CD4-positive, alpha-beta T cell (primary cell): ENCODE results near the gene OR10P1. TPM values are rescaled to one million over a fixed set of nuclear protein-coding genes. Genes with fewer than 3 reads are reported as not detected.
A peak's percentile ranks its signal among the peaks of the same experiment; 100 is the strongest.

Source experiments
- ATAC-seq: fragments of 200-7000 bp; cut with Tn5 transposase; one replicate; pipeline ENCODE4 v1.10.0; 2022; ENCODE audit warnings: mild to moderate bottlenecking; ENCODE audit not compliant: poor library complexity
- CTCF ChIA-PET: fragments of 350-600 bp; sonication (Branson Sonifier 250); formaldehyde crosslinking; loops from one replicate; lab custom pipeline; 2021; ENCODE audit warnings: antibody characterized with exemption, inconsistent platforms; lab: Charles Lee
- POLR2A ChIA-PET: fragments of 350-600 bp; sonication (Branson Sonifier 250); formaldehyde crosslinking; loops from one replicate; lab custom pipeline; 2021; ENCODE audit warnings: antibody characterized with exemption, inconsistent platforms; lab: Charles Lee
- DNase-seq, 14 experiments: peaks; one replicate each; pipeline ENCODE4 v3.0.0-alpha.2; 2013 to 2020; ENCODE audit warnings: mixed read lengths in 2 of 14
- H3K27ac ChIP-seq, 2 donors: one replicate each; pipeline versions ENCODE4 v1.5.1 to v1.7.0; 2013; ENCODE audit warnings: low read length in 2 of 2, low read depth in 1 of 2, mild to moderate bottlenecking in 1 of 2
- H3K27me3 ChIP-seq, 2 experiments: 1 replicate in 1 of 2; 2 replicates in 1 of 2; pipeline versions ENCODE4 v1.6.1 to v1.7.0; 2013; ENCODE audit warnings: low read length in 2 of 2, control low read depth in 1 of 2, mild to moderate bottlenecking in 1 of 2, moderate library complexity in 1 of 2; ENCODE audit not compliant: insufficient read depth in 2 of 2, control insufficient read depth in 1 of 2
- H3K36me3 ChIP-seq: one replicate; pipeline ENCODE4 v1.6.1; 2013; ENCODE audit warnings: low read length, control low read depth; ENCODE audit not compliant: insufficient read depth
- H3K4me1 ChIP-seq: one replicate; pipeline ENCODE4 v1.6.1; 2013; ENCODE audit warnings: low read length, control low read depth; ENCODE audit not compliant: insufficient read depth
- H3K4me3 ChIP-seq: one replicate; pipeline ENCODE4 v1.5.1; 2013; ENCODE audit warnings: mild to moderate bottlenecking, low read length, moderate library complexity
- H3K9me3 ChIP-seq, 2 experiments: 1 replicate in 1 of 2; 2 replicates in 1 of 2; pipeline versions ENCODE4 v1.6.1 to v1.7.0; 2013; ENCODE audit warnings: low read length in 2 of 2, mild to moderate bottlenecking in 2 of 2, control low read depth in 1 of 2, moderate library complexity in 1 of 2; ENCODE audit not compliant: control insufficient read depth in 1 of 2, insufficient read depth in 1 of 2
- H3K27ac Mint-ChIP-seq: one replicate; pipeline ENCODE4 v1.8.0; 2020; ENCODE audit warnings: mixed read lengths
- H3K27me3 Mint-ChIP-seq: one replicate; pipeline ENCODE4 v1.8.0; 2021; ENCODE audit warnings: mixed read lengths
- H3K36me3 Mint-ChIP-seq: one replicate; pipeline ENCODE4 v1.8.0; 2021; ENCODE audit warnings: low read depth, mixed read lengths
- H3K4me1 Mint-ChIP-seq: one replicate; pipeline ENCODE4 v1.8.0; 2021; ENCODE audit warnings: low read depth, mixed read lengths
- H3K4me3 Mint-ChIP-seq: one replicate; pipeline ENCODE4 v1.8.0; 2020; ENCODE audit warnings: mild to moderate bottlenecking, mixed read lengths
- H3K9me3 Mint-ChIP-seq: one replicate; pipeline ENCODE4 v1.8.0; 2020; ENCODE audit warnings: mixed read lengths
- CTCF ChIP-seq: fragments of 200-600 bp; IDR thresholded peaks from one replicate; pipeline ENCODE4 v1.8.0; 2022; ENCODE audit warnings: antibody characterized with exemption, mild to moderate bottlenecking
- intact Hi-C, 2 experiments: fragments of 100-400 bp; cut with DNase I in 1 of 2; cut with micrococcal nuclease in 1 of 2; formaldehyde crosslinking; loops; one replicate each; pipeline versions ENCODE4 v1.15.1 to v1.9.0; 2023 to 2025; cut with DNase I, micrococcal nuclease
- total RNA-seq, 174 experiments: library from RNA in 2 of 174; stranded (reverse) in 2 of 174; gene quantifications; one replicate each; pipeline ENCODE4 v1.2.3 and lab custom pipeline; 2021 to 2026

The OR10P1 gene
- total RNA-seq, 2 experiments from 2014 or later = not detected

- Histone ChIP-seq H3K4me1 (peaks cover 15% of the 10 kb centered on the region), H3K27ac (no peak overlapping the region), H3K36me3 (no peaks in the 10 kb centered on the region), H3K9me3 (no peaks in the 10 kb centered on the region), H3K4me3 (no peak overlapping the region), H3K27me3 (peaks cover 8 to 10% of the 10 kb centered on the region in 2 experiments)
- Mint-ChIP-seq H3K9me3 (no peaks in the 10 kb centered on the region), H3K27me3 (peaks cover 30% of the 10 kb centered on the region), H3K27ac (no peak overlapping the region), H3K4me1 (peaks cover 16% of the 10 kb centered on the region), H3K4me3 (no peak overlapping the region), H3K36me3 (no peaks in the 10 kb centered on the region)
- CTCF ChIA-PET = no interaction called here
- POLR2A ChIA-PET = no interaction called here
- ATAC-seq (no peak), DNase-seq (peak in 1 of 14 experiments; percentile 11)
- no peak for TF ChIP-seq CTCF
- intact Hi-C loops = no loop called here
Observed at GRCh38 chr12:55685671-55686070, 49.0 kb downstream of the OR10P1 start.

GRCh38 chr12:55686366-55687010, 49.8 kb downstream of the OR10P1 start:
- ATAC-seq (no peak), DNase-seq (no peak)
- Mint-ChIP-seq H3K9me3 (no peaks in the 10 kb centered on the region), H3K27ac (no peak overlapping the region), H3K4me1 (peaks cover 8% of the 10 kb centered on the region), H3K27me3 (peaks cover 22% of the 10 kb centered on the region), H3K4me3 (no peak overlapping the region), H3K36me3 (no peaks in the 10 kb centered on the region)
- Histone ChIP-seq H3K36me3 (no peaks in the 10 kb centered on the region), H3K27me3 (peaks cover 0 to 8% of the 10 kb centered on the region in 2 experiments), H3K4me3 (no peak overlapping the region), H3K9me3 (no peaks in the 10 kb centered on the region), H3K27ac (no peak overlapping the region), H3K4me1 (peaks cover 11% of the 10 kb centered on the region)
- CTCF ChIA-PET = no interaction called here
- POLR2A ChIA-PET = no interaction called here
- intact Hi-C loops = no loop called here
- TF ChIP-seq CTCF = no peak

Other genes with a start within 250 kb of the OR10P1 start
- not detected for gene OR6C65, start 236.4 kb upstream of the OR10P1 start, total RNA-seq
- not detected for gene OR6C76, start 210.6 kb upstream of the OR10P1 start, total RNA-seq
- gene OR6C2, start 192.8 kb upstream of the OR10P1 start, total RNA-seq = not detected
- not detected for gene OR6C70, start 166.8 kb upstream of the OR10P1 start, total RNA-seq
- not detected for gene OR6C68, start 144.5 kb upstream of the OR10P1 start, total RNA-seq
- not detected for gene OR6C4, start 87.3 kb upstream of the OR10P1 start, total RNA-seq
- under 1 TPM in 1 of 2 experiments, not detected in 1; 0.22 TPM for gene OR2AP1, start 64.4 kb upstream of the OR10P1 start, total RNA-seq
- gene ITGA7, start 71.0 kb downstream of the OR10P1 start, total RNA-seq = 1 to 10 TPM; 1.2 to 1.6 TPM
- 10 to 100 TPM; 34.8 to 36.9 TPM for gene BLOC1S1, start 79.2 kb downstream of the OR10P1 start, total RNA-seq
- gene RDH5, start 83.5 kb downstream of the OR10P1 start, total RNA-seq = 1 to 10 TPM; 8.8 TPM
- gene CD63, start 92.1 kb downstream of the OR10P1 start, total RNA-seq = 10 to 100 TPM; 34.0 to 36.4 TPM
- gene GDF11, start 106.2 kb downstream of the OR10P1 start, total RNA-seq = 1 to 10 TPM; 4.4 to 6.6 TPM
- gene SARNP, start 180.8 kb downstream of the OR10P1 start, total RNA-seq = 10 to 100 TPM; 38.2 to 38.6 TPM
- gene ORMDL2, start 181.1 kb downstream of the OR10P1 start, total RNA-seq = 10 to 100 TPM; 13.0 to 14.9 TPM
- gene DNAJC14, start 192.7 kb downstream of the OR10P1 start, total RNA-seq = 10 to 100 TPM; 17.8 to 21.0 TPM
- not detected for gene MMP19, start 206.0 kb downstream of the OR10P1 start, total RNA-seq